CD8-positive, alpha-beta memory T cell (primary cell): ENCODE results near the gene CST7. TPM values are rescaled to one million over a fixed set of nuclear protein-coding genes. Genes with fewer than 3 reads are reported as not detected.

Experiments used
- CTCF ChIA-PET: fragments of 350-600 bp; sonication (Branson Sonifier 250); formaldehyde crosslinking; loops from one replicate; lab custom pipeline; 2021; ENCODE audit warnings: antibody characterized with exemption; lab: Charles Lee
- POLR2A ChIA-PET: fragments of 350-600 bp; sonication (Branson Sonifier 250); formaldehyde crosslinking; loops from one replicate; lab custom pipeline; 2021; ENCODE audit warnings: antibody characterized with exemption; lab: Charles Lee
- DNase-seq, 5 donors: peaks; one replicate each; pipeline versions ENCODE4 v3.0.0 to v3.0.0-alpha.2; 2020 to 2022; ENCODE audit warnings: mixed read lengths in 1 of 5
- H3K27ac ChIP-seq: one replicate; pipeline ENCODE4 v1.7.0; 2013; ENCODE audit warnings: low read depth, mild to moderate bottlenecking, low read length, moderate library complexity
- H3K27me3 ChIP-seq: 2 replicates; pipeline ENCODE4 v1.7.0; 2013; ENCODE audit warnings: low read length, mild to moderate bottlenecking; ENCODE audit not compliant: insufficient read depth, poor library complexity, severe bottlenecking
- H3K36me3 ChIP-seq: 2 replicates; pipeline ENCODE4 v1.7.0; 2013; ENCODE audit warnings: mild to moderate bottlenecking, low read length, moderate library complexity; ENCODE audit not compliant: insufficient read depth
- H3K4me1 ChIP-seq: 2 replicates; pipeline ENCODE4 v1.7.0; 2013; ENCODE audit warnings: mild to moderate bottlenecking, low read length, moderate library complexity; ENCODE audit not compliant: insufficient read depth
- H3K4me3 ChIP-seq: 2 replicates; pipeline ENCODE4 v1.7.0; 2013; ENCODE audit warnings: mild to moderate bottlenecking, low read length
- H3K9me3 ChIP-seq: 2 replicates; pipeline ENCODE4 v1.7.0; 2013; ENCODE audit warnings: mild to moderate bottlenecking, low read length
- H3K27ac Mint-ChIP-seq, 8 donors: one replicate each; pipeline ENCODE4 v1.8.0; 2020 to 2021; ENCODE audit warnings: mixed read lengths in 8 of 8, mild to moderate bottlenecking in 6 of 8, inconsistent platforms in 3 of 8, moderate library complexity in 3 of 8
- H3K27me3 Mint-ChIP-seq, 2 donors: one replicate each; pipeline ENCODE4 v1.8.0; 2020 to 2021; ENCODE audit warnings: mixed read lengths in 2 of 2, mild to moderate bottlenecking in 1 of 2, moderate library complexity in 1 of 2
- H3K36me3 Mint-ChIP-seq, 3 donors: one replicate each; pipeline ENCODE4 v1.8.0; 2020 to 2021; ENCODE audit warnings: mixed read lengths in 3 of 3, inconsistent platforms in 1 of 3, mild to moderate bottlenecking in 1 of 3
- H3K4me1 Mint-ChIP-seq, 3 donors: one replicate each; pipeline ENCODE4 v1.8.0; 2020 to 2021; ENCODE audit warnings: mixed read lengths in 3 of 3, inconsistent platforms in 1 of 3, mild to moderate bottlenecking in 1 of 3
- H3K4me3 Mint-ChIP-seq, 7 donors: one replicate each; pipeline ENCODE4 v1.8.0; 2020 to 2021; ENCODE audit warnings: mixed read lengths in 7 of 7, mild to moderate bottlenecking in 6 of 7, moderate library complexity in 4 of 7, inconsistent platforms in 2 of 7
- H3K9me3 Mint-ChIP-seq, 5 donors: one replicate each; pipeline ENCODE4 v1.8.0; 2020 to 2022; ENCODE audit warnings: mixed read lengths in 5 of 5, mild to moderate bottlenecking in 3 of 5, moderate library complexity in 2 of 5, inconsistent platforms in 1 of 5
- polyA plus RNA-seq: library from polyadenylated mRNA; unstranded; fragments of 300-500 nt; fragmentation: Illumina TruSeq; gene quantifications from one replicate; pipeline ENCODE4 v1.2.3, GENCODE V29; 2021
- total RNA-seq, 2 experiments: library from RNA; stranded (reverse); gene quantifications; one replicate each; pipeline ENCODE4 v1.2.3, GENCODE V29; 2021

The CST7 gene, protein sequence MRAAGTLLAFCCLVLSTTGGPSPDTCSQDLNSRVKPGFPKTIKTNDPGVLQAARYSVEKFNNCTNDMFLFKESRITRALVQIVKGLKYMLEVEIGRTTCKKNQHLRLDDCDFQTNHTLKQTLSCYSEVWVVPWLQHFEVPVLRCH
- total RNA-seq: 100 to 1,000 TPM; 124 to 131 TPM
- polyA plus RNA-seq: 889 TPM

DNA sequence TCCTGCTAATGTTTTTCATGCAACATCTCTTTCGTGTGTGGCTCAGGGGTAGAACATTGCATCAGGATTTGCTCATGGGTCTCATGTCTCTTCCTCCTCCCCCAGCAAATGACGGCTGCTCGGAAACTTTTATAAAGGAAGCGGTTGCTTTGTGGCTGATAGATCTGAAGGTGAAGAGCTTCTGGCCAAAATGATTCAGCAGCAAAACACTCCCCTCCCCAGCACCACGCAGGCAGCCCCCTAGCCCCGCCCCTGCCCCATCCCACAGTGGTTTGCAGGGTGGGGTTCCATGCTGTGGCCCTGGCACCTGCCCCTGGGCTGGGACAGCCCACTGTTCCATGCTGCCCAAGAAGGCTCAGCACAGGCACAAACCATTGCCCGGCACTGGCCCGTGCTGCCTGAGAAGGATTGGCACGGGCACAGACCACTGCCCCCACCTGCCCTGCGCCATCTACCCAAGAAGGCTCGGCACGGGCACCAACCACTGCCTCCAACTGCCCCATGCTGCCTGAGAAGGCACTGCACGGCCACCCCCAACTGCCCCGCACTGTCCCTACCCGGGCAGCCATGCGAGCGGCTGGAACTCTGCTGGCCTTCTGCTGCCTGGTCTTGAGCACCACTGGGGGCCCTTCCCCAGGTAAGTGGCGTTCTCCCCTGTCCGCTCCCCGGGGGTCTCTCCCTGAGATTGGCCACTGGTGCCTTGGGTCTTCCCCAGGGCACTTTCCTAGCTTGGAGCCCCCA lies at the start of gene CST7:
Gene CST7, plus strand, starts transcription at position 331 of the 741 bp plus-strand sequence. Its CDS starts 237 bp downstream, at position 568.
- peaks cover 7 to 64% (median 28%) of the 10 kb centered on the region in 3 donors for H3K36me3 Mint-ChIP-seq
- peak within 1 kb of the TSS; percentile 81 for H3K4me3 ChIP-seq

DNA sequence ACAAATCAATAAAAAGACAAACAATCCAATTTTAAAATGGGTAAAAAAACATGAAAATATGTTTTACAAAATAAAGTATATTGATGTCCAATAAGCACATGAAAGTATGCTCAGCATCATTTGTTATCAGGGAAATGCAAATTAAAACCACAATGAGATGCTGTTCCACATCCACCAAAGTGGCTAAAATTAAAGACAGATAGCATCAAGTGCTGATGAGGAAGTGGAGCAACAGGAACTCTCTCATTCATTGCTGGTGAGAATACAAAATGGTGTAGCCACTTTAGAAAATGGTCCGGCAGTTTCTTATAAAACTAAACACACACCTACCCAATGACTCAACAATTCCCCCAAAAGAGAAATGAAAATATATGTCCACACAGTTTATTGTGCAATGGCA lies 42.3 kb upstream of the CST7 start:
- no peak overlapping the region for H3K27ac Mint-ChIP-seq
- Histone ChIP-seq H3K9me3 (no peaks in the 10 kb centered on the region), H3K4me1 (no peaks in the 10 kb centered on the region), H3K36me3 (no peaks in the 10 kb centered on the region), H3K27me3 (no peaks in the 10 kb centered on the region), H3K27ac (no peak overlapping the region), H3K4me3 (no peak overlapping the region)
- H3K9me3 Mint-ChIP-seq: peaks cover 6 to 26% (median 19%) of the 10 kb centered on the region in 5 donors
- ChIA-PET POLR2A (no interaction called here), CTCF (no interaction called here)
- H3K4me1 Mint-ChIP-seq: no peaks in the 10 kb centered on the region
- peaks cover 0 to 3% of the 10 kb centered on the region in 2 donors for H3K27me3 Mint-ChIP-seq
- peaks cover 0 to 10% (median 0%) of the 10 kb centered on the region in 3 donors for H3K36me3 Mint-ChIP-seq
- no peak overlapping the region for H3K4me3 Mint-ChIP-seq
- no peak for DNase-seq

More for the DNA sequence above, at the start of gene CST7:
- Mint-ChIP-seq H3K4me3 (peak within 1 kb of the TSS; percentile 90 to 99 (median 96)), H3K4me1 (peaks cover 68 to 92% (median 72%) of the 10 kb centered on the region in 3 donors), H3K27ac (peak within 1 kb of the TSS; percentile 92 to 100 (median 98)), H3K27me3 (no peaks in the 10 kb centered on the region), H3K9me3 (peaks cover 6 to 28% (median 23%) of the 10 kb centered on the region in 5 donors)
- ChIA-PET CTCF (interaction anchor here (0.7 to 7.9 kb wide), 4 partner anchors 11 to 34 kb away, joined by 3 to 50 read pairs (median 12); no protein-coding TSS in a partner anchor), POLR2A (interaction anchor here (0.8 to 4.7 kb wide), 6 partner anchors 11 to 142 kb away, joined by 3 to 34 read pairs (median 5); partner anchors contain the start of gene ACSS1)
- no peaks in the 10 kb centered on the region for H3K27me3 ChIP-seq
- H3K27ac ChIP-seq: peak within 1 kb of the TSS; percentile 94
- H3K36me3 ChIP-seq: peaks cover 5% of the 10 kb centered on the region
- H3K9me3 ChIP-seq: no peaks in the 10 kb centered on the region
- H3K4me1 ChIP-seq: peaks cover 27% of the 10 kb centered on the region
- peak; percentile 70 to 96 (median 87) for DNase-seq

DNA sequence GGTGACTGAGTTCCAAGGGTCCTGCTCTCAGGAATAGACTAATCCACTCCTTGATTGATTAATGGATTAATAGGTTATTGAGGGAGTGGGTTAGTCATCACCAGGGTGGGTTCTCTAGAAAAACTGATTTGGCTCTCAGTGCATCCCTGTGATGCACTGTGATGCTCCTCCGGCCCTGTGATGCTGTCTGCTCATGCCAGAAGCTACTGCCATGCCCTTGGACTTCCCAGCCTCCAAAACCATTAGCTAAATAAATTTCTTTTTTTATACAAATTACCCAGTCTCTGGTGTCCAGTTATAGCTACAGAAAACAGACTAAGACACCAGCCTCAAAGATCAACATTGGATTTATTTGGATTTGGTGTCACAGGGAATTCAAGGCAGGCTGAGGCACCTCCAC lies 40.4 kb upstream of the CST7 start:
- Mint-ChIP-seq H3K4me1 (no peaks in the 10 kb centered on the region), H3K9me3 (peaks cover 6 to 26% (median 18%) of the 10 kb centered on the region in 5 donors), H3K4me3 (no peak overlapping the region), H3K27ac (no peak overlapping the region), H3K27me3 (peaks cover 0 to 3% of the 10 kb centered on the region in 2 donors), H3K36me3 (peaks cover 0 to 10% (median 0%) of the 10 kb centered on the region in 3 donors)
- Histone ChIP-seq H3K27ac (no peak overlapping the region), H3K4me3 (no peak overlapping the region), H3K4me1 (no peaks in the 10 kb centered on the region), H3K36me3 (no peaks in the 10 kb centered on the region), H3K27me3 (no peaks in the 10 kb centered on the region), H3K9me3 (no peaks in the 10 kb centered on the region)
- DNase-seq: no peak
- CTCF ChIA-PET: no interaction called here
- POLR2A ChIA-PET: no interaction called here

DNA sequence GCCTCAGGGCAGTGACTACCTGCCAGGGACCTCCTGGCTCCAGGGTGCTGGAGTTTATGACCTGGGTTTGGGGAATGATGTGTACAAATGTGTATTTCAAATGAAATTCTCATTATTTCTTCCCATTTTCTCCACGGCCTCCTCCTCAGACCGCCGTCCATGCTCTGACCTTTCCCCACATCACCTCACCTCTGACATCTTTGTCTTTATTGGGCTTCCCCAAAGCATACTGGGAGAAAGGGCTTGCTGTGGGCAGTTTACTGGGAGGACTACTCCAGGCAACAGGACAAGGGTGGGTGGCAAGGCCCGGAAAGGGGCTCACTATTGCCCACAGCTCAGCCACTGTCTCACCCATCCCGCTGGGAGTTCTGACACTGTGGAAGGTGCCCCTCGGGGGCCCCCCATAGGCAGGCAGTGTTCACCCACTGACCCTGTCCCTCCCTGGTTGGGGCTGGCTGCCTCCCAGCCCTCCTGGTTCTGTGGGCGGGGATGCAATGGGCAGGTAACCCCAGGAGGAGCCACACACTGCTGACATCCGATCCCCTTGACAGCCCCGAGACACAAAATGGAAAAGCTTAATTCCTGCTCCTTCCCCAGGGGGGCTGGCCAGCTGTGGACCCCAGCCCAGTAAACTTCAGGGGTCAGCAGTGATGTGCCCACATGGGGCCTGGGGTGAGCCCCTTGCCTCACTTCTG lies 39.8 kb upstream of the CST7 start:
- Mint-ChIP-seq H3K27ac (no peak overlapping the region), H3K4me1 (no peaks in the 10 kb centered on the region), H3K4me3 (no peak overlapping the region), H3K27me3 (peaks cover 0 to 3% of the 10 kb centered on the region in 2 donors), H3K36me3 (peaks cover 0 to 10% (median 0%) of the 10 kb centered on the region in 3 donors), H3K9me3 (peaks cover 6 to 26% (median 18%) of the 10 kb centered on the region in 5 donors)
- Histone ChIP-seq H3K27ac (no peak overlapping the region), H3K9me3 (no peaks in the 10 kb centered on the region), H3K4me3 (no peak overlapping the region), H3K27me3 (no peaks in the 10 kb centered on the region), H3K36me3 (no peaks in the 10 kb centered on the region), H3K4me1 (no peaks in the 10 kb centered on the region)
- no peak for DNase-seq
- POLR2A ChIA-PET: no interaction called here
- CTCF ChIA-PET: no interaction called here

DNA sequence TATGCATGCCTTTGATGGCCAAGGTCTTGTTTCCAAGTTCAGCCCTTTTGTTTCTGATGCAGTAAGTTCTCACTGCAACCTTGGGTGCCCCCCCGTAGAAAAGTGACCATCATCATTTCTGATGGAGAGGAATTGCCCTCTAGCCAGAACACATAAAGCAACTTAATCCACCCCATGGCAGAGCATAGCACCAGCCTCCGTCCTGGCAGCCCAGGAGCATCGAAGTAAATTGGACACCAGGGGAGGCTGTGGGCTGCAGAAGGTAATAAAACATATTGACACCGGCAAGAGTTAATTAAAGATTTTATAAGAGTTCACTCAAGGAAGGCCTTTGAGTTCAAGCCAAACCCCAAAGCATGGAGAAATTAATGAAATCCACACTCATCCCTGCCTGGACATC lies 39.2 kb upstream of the CST7 start:
- CTCF ChIA-PET: no interaction called here

DNA sequence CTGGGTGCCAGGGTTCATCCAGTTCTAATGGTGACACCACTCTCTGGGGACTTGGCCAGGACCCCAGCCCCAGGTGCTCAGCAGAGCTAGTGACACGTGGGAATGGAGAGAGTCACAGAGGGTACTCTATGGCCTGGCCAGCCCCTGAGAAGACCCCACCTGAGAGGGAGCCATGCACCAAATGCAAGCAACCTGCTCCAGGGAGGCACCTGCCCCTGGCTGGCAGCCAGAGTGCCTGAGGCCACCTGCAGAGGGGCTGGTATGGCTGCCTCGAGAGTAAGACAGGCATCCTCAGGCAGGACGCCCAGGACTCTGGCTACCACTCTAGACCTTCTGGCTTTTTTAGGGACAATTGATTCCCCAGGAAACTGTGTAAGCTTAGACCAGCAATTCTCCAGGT lies 38.6 kb upstream of the CST7 start:
- Mint-ChIP-seq H3K9me3 (peaks cover 6 to 26% (median 18%) of the 10 kb centered on the region in 5 donors), H3K4me1 (no peaks in the 10 kb centered on the region), H3K36me3 (peaks cover 0 to 10% (median 0%) of the 10 kb centered on the region in 3 donors), H3K4me3 (no peak overlapping the region), H3K27me3 (peaks cover 0 to 3% of the 10 kb centered on the region in 2 donors), H3K27ac (no peak overlapping the region)
- H3K36me3 ChIP-seq: no peaks in the 10 kb centered on the region
- H3K27ac ChIP-seq: no peak overlapping the region
- CTCF ChIA-PET: no interaction called here
- no peak overlapping the region for H3K4me3 ChIP-seq
- H3K9me3 ChIP-seq: no peaks in the 10 kb centered on the region
- H3K4me1 ChIP-seq: no peaks in the 10 kb centered on the region
- H3K27me3 ChIP-seq: no peaks in the 10 kb centered on the region
- POLR2A ChIA-PET: no interaction called here
- DNase-seq: no peak

More for the DNA sequence above, 39.2 kb upstream of the CST7 start:
- H3K36me3 ChIP-seq: no peaks in the 10 kb centered on the region
- Mint-ChIP-seq H3K36me3 (peaks cover 0 to 10% (median 0%) of the 10 kb centered on the region in 3 donors), H3K4me3 (no peak overlapping the region), H3K27me3 (peaks cover 0 to 3% of the 10 kb centered on the region in 2 donors), H3K9me3 (peaks cover 6 to 26% (median 18%) of the 10 kb centered on the region in 5 donors), H3K4me1 (no peaks in the 10 kb centered on the region), H3K27ac (no peak overlapping the region)
- no peaks in the 10 kb centered on the region for H3K9me3 ChIP-seq
- POLR2A ChIA-PET: no interaction called here
- DNase-seq: no peak
- no peaks in the 10 kb centered on the region for H3K27me3 ChIP-seq
- no peak overlapping the region for H3K4me3 ChIP-seq
- H3K4me1 ChIP-seq: no peaks in the 10 kb centered on the region
- no peak overlapping the region for H3K27ac ChIP-seq

DNA sequence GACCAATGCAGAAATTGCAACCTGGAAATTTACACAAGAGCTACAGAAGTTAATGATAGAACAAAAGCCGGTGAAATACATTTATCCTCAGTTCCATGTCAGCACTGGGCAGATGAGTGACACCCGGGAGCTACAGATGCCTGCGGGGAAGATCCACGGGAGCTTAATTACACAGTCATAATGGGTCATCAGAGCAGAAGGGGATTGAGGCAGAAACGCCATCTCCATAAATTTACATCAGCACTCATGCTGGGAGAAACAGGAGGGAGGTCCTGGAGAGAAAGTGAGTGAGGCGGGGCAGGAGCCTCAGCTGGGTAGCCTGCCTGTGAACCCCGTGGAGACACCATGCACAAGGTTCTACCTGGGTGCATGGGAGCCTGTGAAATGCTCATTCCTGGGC lies 37.6 kb upstream of the CST7 start:
- POLR2A ChIA-PET: no interaction called here
- H3K27ac Mint-ChIP-seq: no peak overlapping the region
- peaks cover 6 to 24% (median 18%) of the 10 kb centered on the region in 5 donors for H3K9me3 Mint-ChIP-seq
- peaks cover 0 to 10% (median 0%) of the 10 kb centered on the region in 3 donors for H3K36me3 Mint-ChIP-seq
- H3K4me1 Mint-ChIP-seq: no peaks in the 10 kb centered on the region
- CTCF ChIA-PET: no interaction called here
- Histone ChIP-seq H3K4me1 (no peaks in the 10 kb centered on the region), H3K27ac (no peak overlapping the region), H3K4me3 (no peak overlapping the region), H3K36me3 (no peaks in the 10 kb centered on the region), H3K27me3 (no peaks in the 10 kb centered on the region), H3K9me3 (no peaks in the 10 kb centered on the region)
- no peak overlapping the region for H3K4me3 Mint-ChIP-seq
- no peak for DNase-seq
- H3K27me3 Mint-ChIP-seq: peaks cover 0 to 3% of the 10 kb centered on the region in 2 donors
